ENCODE results near the gene SFT2D3. TPM values are rescaled to one million over a fixed set of nuclear protein-coding genes. Genes with fewer than 3 reads are reported as not detected.
A peak's percentile ranks its signal among the peaks of the same experiment; 100 is the strongest.

The SFT2D3 gene
- total RNA-seq, 1 donor from 2014 or later, result 5.0 TPM

DNA sequence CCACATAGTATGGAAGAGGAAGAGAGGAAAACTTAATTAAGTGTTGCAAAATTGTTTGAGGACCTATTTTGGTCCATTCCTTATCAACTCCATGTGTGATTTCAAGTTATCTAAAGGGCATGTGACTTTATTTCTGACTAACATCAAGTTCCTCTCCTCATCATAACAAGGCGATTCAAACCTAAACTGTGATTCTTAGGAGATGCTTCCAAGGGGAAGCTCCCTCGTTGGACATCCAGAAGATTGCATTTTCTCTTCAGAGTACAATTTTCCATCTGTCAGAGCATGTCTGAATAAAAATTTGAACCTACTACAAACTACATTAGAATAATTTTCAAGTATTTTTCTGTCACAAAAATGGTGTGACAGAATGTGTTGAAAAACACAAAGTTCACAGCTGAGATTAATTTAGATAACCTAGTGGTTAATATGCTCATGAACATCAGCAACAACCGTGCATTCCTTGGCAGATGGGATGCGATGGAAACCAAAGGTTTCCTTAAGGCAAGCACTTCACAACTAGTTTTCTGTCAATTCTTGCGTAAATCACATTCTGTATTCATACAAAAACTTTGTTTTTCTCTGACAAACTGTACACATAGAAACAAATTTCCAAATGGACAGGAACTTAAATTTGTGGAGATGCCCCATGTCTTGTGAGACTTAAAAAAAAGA lies 4.2 kb downstream of the SFT2D3 start:
- no peaks in the 10 kb centered on the region for H3K27me3 ChIP-seq (ENCODE audit: control insufficient read depth, insufficient read depth, low read length)
- DNase-seq (ENCODE audit: low read depth) (no peak), FAIRE-seq (no peak)
- H3K4me3 ChIP-seq (ENCODE audit: low read depth, low read length), result no peak overlapping the region
- H3K36me3 ChIP-seq (ENCODE audit: control insufficient read depth, insufficient read depth, low read length), result peaks cover 11% of the 10 kb centered on the region
- no peak for TF ChIP-seq CTCF (IDR thresholded peaks at IDR 0.05; ENCODE audit: insufficient read depth, low read length, severe bottlenecking)

DNA sequence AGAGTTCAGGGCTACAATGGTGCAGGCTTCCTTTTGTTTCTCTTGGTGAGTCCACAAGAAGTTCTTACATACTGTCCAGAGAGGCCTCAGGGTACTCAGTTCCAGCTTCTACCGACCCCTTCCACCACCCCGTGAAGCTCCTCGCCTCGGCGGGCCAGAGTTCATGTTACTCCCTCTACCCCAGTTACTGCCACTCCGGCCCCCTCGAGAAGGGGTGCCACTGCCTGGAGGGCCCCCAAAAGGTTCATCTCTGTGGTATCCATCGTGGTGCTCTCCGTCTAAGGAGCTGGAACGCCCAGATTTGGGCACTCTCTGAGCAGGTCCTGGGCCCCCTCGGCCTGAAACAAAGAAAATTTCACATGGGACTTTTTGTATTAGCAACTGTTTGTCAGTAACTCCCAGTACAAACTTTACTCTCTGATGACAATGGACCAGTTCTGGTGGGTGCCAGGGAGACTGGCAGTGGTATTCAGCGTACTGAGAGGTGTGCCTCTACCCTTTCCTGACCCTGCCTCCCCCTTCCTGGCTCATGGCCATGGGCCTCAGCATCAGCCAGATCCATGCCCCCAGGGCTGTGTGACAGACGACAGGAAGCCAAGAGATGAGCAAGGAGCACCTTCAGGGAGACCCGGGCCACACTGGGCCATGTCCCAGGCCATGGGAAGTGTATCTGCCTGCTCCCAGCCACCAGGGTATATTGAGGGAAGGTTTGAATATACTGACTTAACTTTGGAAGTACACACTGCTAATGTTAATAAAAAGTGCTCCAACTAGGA lies 5.1 kb downstream of the SFT2D3 start:
- DNase-seq (ENCODE audit: low read depth) (no peak), FAIRE-seq (no peak)
- peaks cover 11% of the 10 kb centered on the region for H3K36me3 ChIP-seq (ENCODE audit: control insufficient read depth, insufficient read depth, low read length)
- no peak for TF ChIP-seq CTCF (IDR thresholded peaks at IDR 0.05; ENCODE audit: insufficient read depth, low read length, severe bottlenecking)
- no peaks in the 10 kb centered on the region for H3K27me3 ChIP-seq (ENCODE audit: control insufficient read depth, insufficient read depth, low read length)
- no peak overlapping the region for H3K4me3 ChIP-seq (ENCODE audit: low read depth, low read length)

DNA sequence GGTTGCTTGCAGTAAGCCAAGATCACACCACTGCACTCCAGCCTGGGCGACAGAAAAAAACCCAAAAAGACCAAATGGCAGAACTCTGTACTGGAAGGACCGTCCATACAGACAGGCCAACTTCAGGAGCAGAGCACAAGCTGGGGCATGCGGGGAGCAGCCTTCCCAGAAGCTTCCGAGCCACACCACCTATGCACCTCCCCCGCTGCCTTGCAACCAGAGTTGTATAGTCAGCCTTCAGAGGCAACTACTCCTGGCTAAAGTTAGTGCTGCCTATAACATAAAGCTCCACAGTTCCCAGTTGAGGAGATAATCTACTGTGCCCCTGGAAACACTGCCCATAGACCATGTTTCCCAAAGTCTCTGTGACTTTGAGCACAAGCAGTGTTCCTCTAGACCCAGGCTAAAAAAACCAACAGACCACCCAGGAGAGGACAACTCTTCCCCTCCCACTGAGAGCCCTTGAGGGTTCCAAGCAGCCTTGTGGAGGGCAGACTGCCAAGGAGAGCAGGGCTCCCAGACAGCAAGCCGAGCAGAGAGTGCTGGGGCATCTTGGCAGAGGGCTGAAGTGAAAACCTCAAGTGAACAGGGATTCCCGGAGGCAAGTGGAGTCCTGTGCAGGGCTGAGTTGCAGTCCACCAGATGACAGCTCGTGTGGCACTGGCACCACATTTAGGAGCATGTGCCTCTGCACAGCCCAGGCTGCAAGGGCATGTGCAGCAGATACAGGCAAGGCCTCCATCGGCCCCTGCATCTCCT lies 6.8 kb downstream of the SFT2D3 start:
- no peak for FAIRE-seq
- no peak overlapping the region for H3K4me3 ChIP-seq (ENCODE audit: low read depth, low read length)
- TF ChIP-seq CTCF (IDR thresholded peaks at IDR 0.05; ENCODE audit: insufficient read depth, low read length, severe bottlenecking), result no peak
- peaks cover 11% of the 10 kb centered on the region for H3K36me3 ChIP-seq (ENCODE audit: control insufficient read depth, insufficient read depth, low read length)
- peak; percentile 58 for DNase-seq (ENCODE audit: low read depth)
- H3K27me3 ChIP-seq (ENCODE audit: control insufficient read depth, insufficient read depth, low read length), result no peaks in the 10 kb centered on the region

- Histone ChIP-seq H3K4me3 (ENCODE audit: low read depth, low read length) (no peak overlapping the region), H3K36me3 (ENCODE audit: control insufficient read depth, insufficient read depth, low read length) (peaks cover 11% of the 10 kb centered on the region), H3K27me3 (ENCODE audit: control insufficient read depth, insufficient read depth, low read length) (no peaks in the 10 kb centered on the region)
- FAIRE-seq (no peak), DNase-seq (ENCODE audit: low read depth) (no peak)
- TF ChIP-seq CTCF (IDR thresholded peaks at IDR 0.05; ENCODE audit: insufficient read depth, low read length, severe bottlenecking), result no peak
Measured at GRCh38 chr2:127709336-127709735, 8.0 kb downstream of the SFT2D3 start.

DNA sequence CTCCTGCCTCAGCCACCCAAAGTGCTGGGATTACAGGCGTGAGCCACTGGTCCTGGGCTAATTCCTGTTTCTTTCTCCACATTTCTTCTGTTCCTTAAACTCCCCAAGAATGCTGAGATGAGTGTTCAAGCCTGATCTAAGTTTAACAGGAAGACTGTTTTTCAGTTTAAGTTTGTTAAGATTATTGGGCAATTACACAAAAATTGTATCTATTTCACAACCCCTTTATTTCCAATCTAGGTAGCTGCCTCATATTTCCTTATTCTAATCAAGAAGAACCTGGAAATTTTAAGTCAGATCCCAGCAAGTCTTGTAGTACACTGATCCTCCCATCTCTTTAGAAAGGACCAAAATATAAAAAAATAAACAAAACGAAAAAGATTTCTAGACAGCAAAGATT lies 11.7 kb downstream of the SFT2D3 start:
- DNase-seq (ENCODE audit: low read depth), result no peak
- no peak for FAIRE-seq
- Histone ChIP-seq H3K36me3 (ENCODE audit: control insufficient read depth, insufficient read depth, low read length) (peaks cover 8% of the 10 kb centered on the region), H3K4me3 (ENCODE audit: low read depth, low read length) (no peak overlapping the region), H3K27me3 (ENCODE audit: control insufficient read depth, insufficient read depth, low read length) (no peaks in the 10 kb centered on the region)
- no peak for TF ChIP-seq CTCF (IDR thresholded peaks at IDR 0.05; ENCODE audit: insufficient read depth, low read length, severe bottlenecking)

All from bronchial epithelial cell (primary cell).